Keratinocyte (primary cell): Measurements from ENCODE around the gene PHF10. TPM values are rescaled to one million over a fixed set of nuclear protein-coding genes. Genes with fewer than 3 reads are reported as not detected.

Experiments used
- DNase-seq: peaks from one replicate; pipeline ENCODE4 v3.0.0-alpha.2; 2011; ENCODE audit warnings: low read depth, missing footprints, low spot score
- FAIRE-seq: peaks from 2 replicates; lab custom pipeline; 2011; peaks lifted over from hg19 to GRCh38; lab: Jason Lieb, UNC
- H2AFZ ChIP-seq: 2 replicates; pipeline ENCODE4 v1.6.0; 2012; ENCODE audit warnings: low read length, control low read depth, inconsistent platforms; ENCODE audit not compliant: control insufficient read depth
- H3K27ac ChIP-seq: 2 replicates; pipeline ENCODE4 v1.5.1; 2011; ENCODE audit warnings: low read length; ENCODE audit not compliant: control insufficient read depth, insufficient read depth
- H3K27me3 ChIP-seq: 3 replicates; pipeline ENCODE4 v1.6.0; 2011; ENCODE audit warnings: low read length; ENCODE audit not compliant: control insufficient read depth, insufficient read depth; ENCODE audit errors: extremely low read depth
- H3K36me3 ChIP-seq, 2 experiments: 2 replicates in 1 of 2; 3 replicates in 1 of 2; pipeline ENCODE4 v1.5.1; 2011; ENCODE audit warnings: low read length in 2 of 2, mild to moderate bottlenecking in 1 of 2; ENCODE audit not compliant: control insufficient read depth in 2 of 2, insufficient read depth in 2 of 2; ENCODE audit errors: extremely low read depth in 1 of 2
- H3K4me1 ChIP-seq: 3 replicates; pipeline ENCODE4 v1.5.1; 2011; ENCODE audit warnings: low read length; ENCODE audit not compliant: control insufficient read depth, insufficient read depth; ENCODE audit errors: extremely low read depth
- H3K4me2 ChIP-seq: 3 replicates; pipeline ENCODE4 v1.6.0; 2011; ENCODE audit warnings: low read depth, low read length; ENCODE audit not compliant: control insufficient read depth, insufficient read depth; ENCODE audit errors: extremely low read depth
- H3K4me3 ChIP-seq, 3 experiments: fragments of 200-600 bp in 1 of 3; sonication (generic) in 1 of 3; 2 replicates in 2 of 3; 3 replicates in 1 of 3; pipeline ENCODE4 v1.5.1; 2011 to 2016; ENCODE audit warnings: low read length in 3 of 3, mild to moderate bottlenecking in 3 of 3, control low read depth in 2 of 3, inconsistent platforms in 1 of 3, low read depth in 1 of 3, mixed read lengths in 1 of 3, mixed run types in 1 of 3, moderate library complexity in 1 of 3; ENCODE audit not compliant: control insufficient read depth in 2 of 3, insufficient read depth in 2 of 3; ENCODE audit errors: extremely low read depth in 1 of 3
- H3K79me2 ChIP-seq: 2 replicates; pipeline ENCODE4 v1.6.0; 2012; ENCODE audit warnings: low read length; ENCODE audit not compliant: control insufficient read depth, insufficient read depth
- H3K9ac ChIP-seq: 3 replicates; pipeline ENCODE4 v1.6.0; 2011; ENCODE audit warnings: low read length; ENCODE audit not compliant: control insufficient read depth, insufficient read depth; ENCODE audit errors: extremely low read depth
- H3K9me1 ChIP-seq: 3 replicates; pipeline ENCODE4 v1.6.0; 2011; ENCODE audit warnings: low read length; ENCODE audit not compliant: control insufficient read depth, insufficient read depth; ENCODE audit errors: extremely low read depth
- H3K9me3 ChIP-seq: 2 replicates; pipeline ENCODE4 v1.5.1; 2012; ENCODE audit warnings: low read depth, low read length; ENCODE audit not compliant: control insufficient read depth
- H4K20me1 ChIP-seq: 3 replicates; pipeline ENCODE4 v1.6.0; 2011; ENCODE audit warnings: low read length; ENCODE audit not compliant: control insufficient read depth, insufficient read depth; ENCODE audit errors: extremely low read depth
- EZH2 ChIP-seq: IDR thresholded peaks from one replicate; pipeline ENCODE4 v1.6.1; 2012; ENCODE audit warnings: inconsistent platforms, mild to moderate bottlenecking, low read length, moderate library complexity
- dilution Hi-C: fragments of 300-500 bp; cut with MboI; formaldehyde crosslinking; loops from one replicate; pipeline ENCODE4 v1.7.0; 2020; ENCODE audit warnings: low sequenced_read_pairs; ENCODE audit not compliant: extremely low pct_ligation_motif_present
- polyA minus RNA-seq, 3 experiments: library from RNA; depleted of rRNA, polyadenylated mRNA; stranded (reverse); fragments of >200 nt; gene quantifications; 1 replicate in 1 of 3; 2 replicates in 1 of 3; 3 replicates in 1 of 3; pipeline ENCODE4 v1.2.3, GENCODE V29; 2011
- polyA plus RNA-seq, 5 experiments: library from polyadenylated mRNA; depleted of rRNA in 3 of 5; stranded (reverse) in 3 of 5; stranded (forward) in 1 of 5; unstranded in 1 of 5; fragments of >200 nt; gene quantifications; 1 replicate in 1 of 5; 2 replicates in 3 of 5; 3 replicates in 1 of 5; pipeline versions ENCODE4 v1.2.1 to v1.2.3, GENCODE V29; 2011 to 2012; ENCODE audit warnings: missing spikeins in 2 of 5, low read depth in 1 of 5, low replicate concordance in 1 of 5
- TF ChIP-seq, protein P1 (sequence below), 3 experiments: IDR thresholded peaks in 1 of 3; conservative IDR thresholded peaks in 1 of 3; optimal IDR thresholded peaks in 1 of 3; 2 replicates in 2 of 3; 3 replicates in 1 of 3; pipeline versions ENCODE3 to v1.5.1; 2011; ENCODE audit warnings: low read length in 3 of 3, mild to moderate bottlenecking in 3 of 3, moderate library complexity in 2 of 3, control low read depth in 1 of 3, inconsistent platforms in 1 of 3; ENCODE audit not compliant: insufficient read depth in 2 of 3; ENCODE audit errors: extremely low read depth in 1 of 3

Gene PHF10
- polyA plus RNA-seq = 5.9 to 14.5 TPM (median 13.4 TPM) in 3 replicates
- polyA plus RNA-seq (2011; ENCODE audit: low read depth) = 14.1 TPM
- polyA plus RNA-seq (2011; cell fraction: cytosol; rRNA removed) = 6.2 and 14.0 TPM in 2 replicates
- 18.2 and 20.3 TPM in 2 replicates for polyA plus RNA-seq (2011; cell fraction: nucleus; rRNA removed)
- polyA plus RNA-seq (2012; ENCODE audit: low replicate concordance) = 14.3 and 16.6 TPM in 2 replicates
- 1.8 to 11.0 TPM (median 2.5 TPM) in 3 replicates for polyA minus RNA-seq
- 3.6 TPM for polyA minus RNA-seq (2011; cell fraction: cytosol; rRNA and poly(A)+ RNA removed)
- 3.3 and 6.0 TPM in 2 replicates for polyA minus RNA-seq (2011; cell fraction: nucleus; rRNA and poly(A)+ RNA removed)

DNA sequence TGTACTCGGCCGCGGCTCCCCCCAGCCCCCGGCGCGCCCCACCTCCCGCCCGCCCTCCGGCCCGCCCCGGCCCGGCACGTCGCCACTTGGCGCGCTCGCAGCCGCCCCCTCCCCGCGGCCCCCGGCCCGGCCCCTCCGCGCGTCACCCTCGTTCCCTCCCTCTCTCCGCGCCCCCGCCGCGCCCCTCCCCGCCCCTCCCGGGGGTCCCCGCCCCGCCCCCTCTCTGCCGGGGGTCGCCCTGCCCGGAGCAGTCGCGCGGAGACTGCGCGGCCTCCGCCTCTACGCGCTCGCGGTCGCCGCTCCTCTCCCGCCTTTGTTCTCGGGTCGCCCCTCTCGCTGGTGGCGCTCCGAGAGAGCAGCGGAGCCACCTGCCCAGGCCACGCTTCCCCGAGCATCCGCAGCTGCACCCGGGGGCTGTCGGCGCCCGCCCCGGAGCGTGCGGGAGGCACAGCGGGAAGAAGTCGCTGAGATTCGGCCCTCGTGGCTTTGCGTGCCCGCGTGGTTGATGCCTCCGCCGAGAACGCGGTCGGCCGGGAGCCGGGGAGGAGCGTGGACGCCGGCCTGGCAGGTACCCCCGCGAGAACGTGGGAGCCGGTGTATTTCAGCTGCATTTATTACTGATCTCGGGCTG lies at the start of gene PHF10:
Gene PHF10, minus strand, starts transcription at position 7 of the 631 bp plus-strand sequence. CDS start 569 bp downstream, outside the sequence.
- Histone ChIP-seq H3K9ac (peak within 1 kb of the TSS; percentile 80), H3K9me1 (no peaks in the 10 kb centered on the region), H3K36me3 (no peaks in the 10 kb centered on the region), H2AFZ (peak within 1 kb of the TSS; percentile 81), H3K4me3 (peak within 1 kb of the TSS; percentile 52 to 90 (median 87)), H3K79me2 (peaks cover 20% of the 10 kb centered on the region), H3K4me1 (peaks cover 19% of the 10 kb centered on the region), H3K27me3 (no peaks in the 10 kb centered on the region), H3K4me2 (peak within 1 kb of the TSS; percentile 99), H3K9me3 (no peaks in the 10 kb centered on the region), H3K27ac (peak within 1 kb of the TSS; percentile 80), H4K20me1 (peaks cover 2% of the 10 kb centered on the region)
- DNase-seq (no peak), FAIRE-seq (no peak)
- TF ChIP-seq EZH2 = no peak
- TF ChIP-seq, protein P1, sequence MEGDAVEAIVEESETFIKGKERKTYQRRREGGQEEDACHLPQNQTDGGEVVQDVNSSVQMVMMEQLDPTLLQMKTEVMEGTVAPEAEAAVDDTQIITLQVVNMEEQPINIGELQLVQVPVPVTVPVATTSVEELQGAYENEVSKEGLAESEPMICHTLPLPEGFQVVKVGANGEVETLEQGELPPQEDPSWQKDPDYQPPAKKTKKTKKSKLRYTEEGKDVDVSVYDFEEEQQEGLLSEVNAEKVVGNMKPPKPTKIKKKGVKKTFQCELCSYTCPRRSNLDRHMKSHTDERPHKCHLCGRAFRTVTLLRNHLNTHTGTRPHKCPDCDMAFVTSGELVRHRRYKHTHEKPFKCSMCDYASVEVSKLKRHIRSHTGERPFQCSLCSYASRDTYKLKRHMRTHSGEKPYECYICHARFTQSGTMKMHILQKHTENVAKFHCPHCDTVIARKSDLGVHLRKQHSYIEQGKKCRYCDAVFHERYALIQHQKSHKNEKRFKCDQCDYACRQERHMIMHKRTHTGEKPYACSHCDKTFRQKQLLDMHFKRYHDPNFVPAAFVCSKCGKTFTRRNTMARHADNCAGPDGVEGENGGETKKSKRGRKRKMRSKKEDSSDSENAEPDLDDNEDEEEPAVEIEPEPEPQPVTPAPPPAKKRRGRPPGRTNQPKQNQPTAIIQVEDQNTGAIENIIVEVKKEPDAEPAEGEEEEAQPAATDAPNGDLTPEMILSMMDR (optimal IDR thresholded peaks at IDR 0.05 in 1 of 3, IDR thresholded peaks at IDR 0.05 in 1 of 3, conservative IDR thresholded peaks at IDR 0.05 in 1 of 3; ENCODE audit: extremely low read depth in 1 of 3, insufficient read depth in 2 of 3, low read length in 3 of 3) = no peak
- dilution Hi-C loops = no loop called here

DNA sequence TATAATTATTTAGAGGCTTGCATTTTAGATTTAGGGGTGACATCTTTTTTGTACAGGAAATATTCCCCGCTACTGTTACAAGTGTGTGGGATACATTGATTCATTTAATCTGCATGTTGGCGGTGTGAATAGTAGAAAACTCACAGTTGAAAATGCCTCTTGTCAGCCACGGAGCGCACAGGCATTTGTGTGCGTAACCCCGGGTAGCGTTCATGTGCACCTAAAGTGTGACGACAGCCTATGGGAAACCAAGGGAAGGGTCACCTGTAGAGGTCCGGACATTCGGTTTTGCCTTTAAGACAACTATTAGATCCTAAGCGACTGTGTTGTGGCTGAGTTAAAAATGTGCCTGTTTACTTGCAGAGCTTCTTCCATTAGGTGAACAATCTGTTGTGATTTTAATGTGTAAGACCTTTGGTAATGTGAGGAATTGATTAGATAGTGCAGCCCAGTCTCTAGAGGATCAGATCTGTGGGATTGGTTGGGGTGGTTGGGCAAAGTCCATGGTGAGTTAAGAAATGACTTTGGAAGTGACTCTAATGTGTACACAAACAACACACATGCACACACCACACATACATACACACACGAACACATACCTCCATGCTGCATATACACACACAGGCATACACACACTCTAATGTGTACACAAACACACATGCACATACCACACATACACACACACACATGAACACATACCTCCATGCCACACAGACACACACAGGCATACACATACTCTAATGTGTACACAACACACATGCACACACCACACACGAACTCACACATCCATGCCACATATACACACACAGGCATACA lies 42.8 kb upstream of the PHF10 start:
- Histone ChIP-seq H4K20me1 (no peaks in the 10 kb centered on the region), H3K4me3 (no peak overlapping the region), H3K27me3 (no peaks in the 10 kb centered on the region), H3K9me3 (no peaks in the 10 kb centered on the region), H3K36me3 (peaks cover 18% of the 10 kb centered on the region in 2 experiments), H3K79me2 (no peaks in the 10 kb centered on the region), H3K4me1 (no peaks in the 10 kb centered on the region), H3K4me2 (no peak overlapping the region), H2AFZ (no peak overlapping the region), H3K27ac (no peak overlapping the region), H3K9me1 (no peaks in the 10 kb centered on the region), H3K9ac (no peak overlapping the region)
- no peak for FAIRE-seq
- dilution Hi-C loops = no loop called here
- no peak for TF ChIP-seq EZH2
- TF ChIP-seq, protein P1 (optimal IDR thresholded peaks at IDR 0.05 in 1 of 3, IDR thresholded peaks at IDR 0.05 in 1 of 3, conservative IDR thresholded peaks at IDR 0.05 in 1 of 3; ENCODE audit: extremely low read depth in 1 of 3, insufficient read depth in 2 of 3, low read length in 3 of 3) = no peak
- DNase-seq = no peak
